ENCODE measurements around the gene JUN. TPM values are rescaled to one million over a fixed set of nuclear protein-coding genes. Genes with fewer than 3 reads are reported as not detected.

Gene JUN
- total RNA-seq (ENCODE audit: low replicate concordance) = 160 and 262 TPM in 2 replicates
- long read RNA-seq, transcript JUN-201 (1 exons, 3,540 nt) = major isoform, 50 of 51 reads
- long read RNA-seq, partial matches to known transcripts = 0 of 51 reads
- long read RNA-seq, other reads (novel, unspliced or antisense) = 1 of 51 reads

- Mint-ChIP-seq H3K4me3 (peak within 1 kb of the TSS; percentile 97), H3K27me3 (peaks cover 13% of the 10 kb centered on the region), H3K36me3 (peaks cover 29% of the 10 kb centered on the region), H3K9me3 (peaks cover 4% of the 10 kb centered on the region), H3K4me1 (ENCODE audit: unreplicated experiment) (peaks cover 23% of the 10 kb centered on the region), H3K27ac (peak within 1 kb of the TSS; percentile 100)
- TF ChIP-seq CTCF (conservative IDR thresholded peaks at IDR 0.05) = no peak
- DNase-seq (ENCODE audit: extremely low spot score, unreplicated experiment) = peak; percentile 99
These were observed at the start of gene JUN for GRCh38 chr1:58783993-58784757. Gene JUN, minus strand, starts transcription at chr1:58784047. Its CDS starts 977 bp downstream, at chr1:58783070.

- TF ChIP-seq CTCF (conservative IDR thresholded peaks at IDR 0.05) = no peak
- H3K9me3 Mint-ChIP-seq = peaks cover 5% of the 10 kb centered on the region
- DNase-seq (ENCODE audit: extremely low spot score, unreplicated experiment) = no peak
- H3K4me1 Mint-ChIP-seq (ENCODE audit: unreplicated experiment) = peaks cover 7% of the 10 kb centered on the region
- H3K36me3 Mint-ChIP-seq = no peaks in the 10 kb centered on the region
- no peak overlapping the region for H3K27ac Mint-ChIP-seq
- H3K4me3 Mint-ChIP-seq = no peak overlapping the region
- no peaks in the 10 kb centered on the region for H3K27me3 Mint-ChIP-seq
These were observed 49.3 kb upstream of the JUN start for GRCh38 chr1:58833166-58833565.

GRCh38 chr1:58830291-58830690 is 46.4 kb upstream of the JUN start:
- peaks cover 24% of the 10 kb centered on the region for H3K9me3 Mint-ChIP-seq
- H3K27me3 Mint-ChIP-seq = no peaks in the 10 kb centered on the region
- DNase-seq (ENCODE audit: extremely low spot score, unreplicated experiment) = no peak
- H3K4me3 Mint-ChIP-seq = no peak overlapping the region
- H3K36me3 Mint-ChIP-seq = peaks cover 9% of the 10 kb centered on the region
- TF ChIP-seq CTCF (conservative IDR thresholded peaks at IDR 0.05) = no peak
- H3K27ac Mint-ChIP-seq = no peak overlapping the region
- no peaks in the 10 kb centered on the region for H3K4me1 Mint-ChIP-seq (ENCODE audit: unreplicated experiment)

- Mint-ChIP-seq H3K9me3 (peaks cover 24% of the 10 kb centered on the region), H3K27me3 (no peaks in the 10 kb centered on the region), H3K4me3 (no peak overlapping the region), H3K4me1 (ENCODE audit: unreplicated experiment) (no peaks in the 10 kb centered on the region), H3K36me3 (peaks cover 9% of the 10 kb centered on the region), H3K27ac (no peak overlapping the region)
- no peak for DNase-seq (ENCODE audit: extremely low spot score, unreplicated experiment)
- TF ChIP-seq CTCF (conservative IDR thresholded peaks at IDR 0.05) = no peak
These were observed 46.0 kb upstream of the JUN start for GRCh38 chr1:58829866-58830265.

GRCh38 chr1:58827298-58827697 is 43.5 kb upstream of the JUN start:
- H3K27ac Mint-ChIP-seq = no peak overlapping the region
- DNase-seq (ENCODE audit: extremely low spot score, unreplicated experiment) = no peak
- H3K36me3 Mint-ChIP-seq = peaks cover 9% of the 10 kb centered on the region
- peaks cover 24% of the 10 kb centered on the region for H3K9me3 Mint-ChIP-seq
- H3K27me3 Mint-ChIP-seq = no peaks in the 10 kb centered on the region
- no peak overlapping the region for H3K4me3 Mint-ChIP-seq
- no peak for TF ChIP-seq CTCF (conservative IDR thresholded peaks at IDR 0.05)
- H3K4me1 Mint-ChIP-seq (ENCODE audit: unreplicated experiment) = peaks cover 9% of the 10 kb centered on the region
